ENCODE results near the gene ANKRD50. TPM values are rescaled to one million over a fixed set of nuclear protein-coding genes. Genes with fewer than 3 reads are reported as not detected.

Gene ANKRD50
- total RNA-seq = 22.9 TPM

- DNase-seq (ENCODE audit: low spot score) = peak; percentile 88
Measured at GRCh38 chr4:124712372-124713184, at the start of gene ANKRD50. ANKRD50 (minus strand) TSS chr4:124712732; CDS start chr4:124710511, 2,221 bp downstream.

- DNase-seq (ENCODE audit: low spot score) = no peak
Measured at GRCh38 chr4:124757126-124757525, 44.6 kb upstream of the ANKRD50 start.

GRCh38 chr4:124754681-124755080, 42.1 kb upstream of the ANKRD50 start:
- no peak for DNase-seq (ENCODE audit: low spot score)

GRCh38 chr4:124753941-124754581, 41.5 kb upstream of the ANKRD50 start:
- no peak for DNase-seq (ENCODE audit: low spot score)

- no peak for DNase-seq (ENCODE audit: low spot score)
Measured at GRCh38 chr4:124749421-124749820, 36.9 kb upstream of the ANKRD50 start.

GRCh38 chr4:124748965-124749364, 36.4 kb upstream of the ANKRD50 start:
- no peak for DNase-seq (ENCODE audit: low spot score)

- no peak for DNase-seq (ENCODE audit: low spot score)
Measured at GRCh38 chr4:124745985-124746801, 33.7 kb upstream of the ANKRD50 start.

- no peak for DNase-seq (ENCODE audit: low spot score)
Measured at GRCh38 chr4:124743711-124744110, 31.2 kb upstream of the ANKRD50 start.

- DNase-seq (ENCODE audit: low spot score) = no peak
Measured at GRCh38 chr4:124740501-124740900, 28.0 kb upstream of the ANKRD50 start.

GRCh38 chr4:124738994-124739393, 26.5 kb upstream of the ANKRD50 start:
- no peak for DNase-seq (ENCODE audit: low spot score)

- DNase-seq (ENCODE audit: low spot score) = no peak
Measured at GRCh38 chr4:124737619-124738018, 25.1 kb upstream of the ANKRD50 start.

GRCh38 chr4:124736526-124736925, 24.0 kb upstream of the ANKRD50 start:
- DNase-seq (ENCODE audit: low spot score) = no peak

- no peak for DNase-seq (ENCODE audit: low spot score)
Measured at GRCh38 chr4:124727331-124727890, 14.9 kb upstream of the ANKRD50 start.

GRCh38 chr4:124726269-124726668, 13.7 kb upstream of the ANKRD50 start:
- no peak for DNase-seq (ENCODE audit: low spot score)

GRCh38 chr4:124722071-124722470, 9.5 kb upstream of the ANKRD50 start:
- no peak for DNase-seq (ENCODE audit: low spot score)

GRCh38 chr4:124717101-124717500, 4.6 kb upstream of the ANKRD50 start:
- DNase-seq (ENCODE audit: low spot score) = no peak

- peak; percentile 67 for DNase-seq (ENCODE audit: low spot score)
Measured at GRCh38 chr4:124713185-124713592, 657 bp upstream of the ANKRD50 start.

GRCh38 chr4:124711471-124712371, 811 bp downstream of the ANKRD50 start:
- peak; percentile 47 for DNase-seq (ENCODE audit: low spot score)

- DNase-seq (ENCODE audit: low spot score) = no peak
Measured at GRCh38 chr4:124710911-124711310, 1.6 kb downstream of the ANKRD50 start.

- DNase-seq (ENCODE audit: low spot score) = no peak
Measured at GRCh38 chr4:124710015-124710741, 2.4 kb downstream of the ANKRD50 start.
